Measurements from ENCODE around the gene PTCD1.

PTCD1 gene

GRCh38 chr7:99438573-99439480, at the start of gene PTCD1, which contains the start of gene CPSF4:
Gene PTCD1 (minus strand): TSS chr7:99438798. CDS start chr7:99435242, 3,556 bp downstream.
Gene CPSF4 (plus strand): TSS chr7:99438943. CDS start chr7:99439083, 140 bp downstream.
- DNase-seq = peak; percentile 99

- DNase-seq = no peak
Measured at GRCh38 chr7:99485094-99485493, 46.5 kb upstream of the PTCD1 start.

- DNase-seq = no peak
Measured at GRCh38 chr7:99478464-99479440, 40.2 kb upstream of the PTCD1 start.

GRCh38 chr7:99476107-99476506, 37.5 kb upstream of the PTCD1 start:
- DNase-seq = no peak

- DNase-seq = peak; percentile 94
Measured at GRCh38 chr7:99473315-99473596, 34.7 kb upstream of the PTCD1 start.

- DNase-seq = peak; percentile 100
Measured at GRCh38 chr7:99472561-99473314, 34.1 kb upstream of the PTCD1 start, which contains the start of gene ZNF789. Gene ZNF789 (plus strand): TSS chr7:99472890. CDS start chr7:99476457, 3,567 bp downstream.

- DNase-seq = no peak
Measured at GRCh38 chr7:99469381-99470065, 30.9 kb upstream of the PTCD1 start.

- no peak for DNase-seq
Measured at GRCh38 chr7:99468336-99468918, 29.8 kb upstream of the PTCD1 start.

GRCh38 chr7:99465421-99465768, 26.8 kb upstream of the PTCD1 start:
- DNase-seq = peak; percentile 66

- DNase-seq = peak; percentile 40
Measured at GRCh38 chr7:99461221-99461620, 22.6 kb upstream of the PTCD1 start.

- DNase-seq = no peak
Measured at GRCh38 chr7:99460651-99461050, 22.1 kb upstream of the PTCD1 start.

- peak; percentile 57 for DNase-seq
Measured at GRCh38 chr7:99459087-99459486, 20.5 kb upstream of the PTCD1 start.

- no peak for DNase-seq
Measured at GRCh38 chr7:99457650-99458493, 19.3 kb upstream of the PTCD1 start.

- no peak for DNase-seq
Measured at GRCh38 chr7:99457050-99457649, 18.6 kb upstream of the PTCD1 start.

- no peak for DNase-seq
Measured at GRCh38 chr7:99456288-99456687, 17.7 kb upstream of the PTCD1 start.

GRCh38 chr7:99455874-99456273, 17.3 kb upstream of the PTCD1 start:
- DNase-seq = no peak

- DNase-seq = no peak
Measured at GRCh38 chr7:99453105-99453504, 14.5 kb upstream of the PTCD1 start.

GRCh38 chr7:99452541-99452940, 13.9 kb upstream of the PTCD1 start:
- DNase-seq = no peak

GRCh38 chr7:99451936-99452335, 13.3 kb upstream of the PTCD1 start:
- DNase-seq = no peak

- DNase-seq = no peak
Measured at GRCh38 chr7:99449326-99449725, 10.7 kb upstream of the PTCD1 start.
